Subcutaneous adipose tissue (tissue), 4 donors: ENCODE data around the gene ARMH2. TPM values are rescaled to one million over a fixed set of nuclear protein-coding genes. Genes with fewer than 3 reads are reported as not detected.

Source experiments
- total RNA-seq, 4 donors: library from RNA; depleted of rRNA; stranded (reverse); fragments of >200 nt; gene quantifications; one replicate each; pipeline ENCODE4 v1.1.0, GENCODE V29; 2016
- TF ChIP-seq, protein P1 (sequence below): fragments of 450-650 bp; IDR thresholded peaks from one replicate; pipeline ENCODE4 v1.5.1; 2016; ENCODE audit warnings: low read depth, mild to moderate bottlenecking, control low read depth, antibody characterized with exemption, moderate library complexity

ARMH2 gene
- total RNA-seq, 4 donors from 2014 or later: not detected

DNA sequence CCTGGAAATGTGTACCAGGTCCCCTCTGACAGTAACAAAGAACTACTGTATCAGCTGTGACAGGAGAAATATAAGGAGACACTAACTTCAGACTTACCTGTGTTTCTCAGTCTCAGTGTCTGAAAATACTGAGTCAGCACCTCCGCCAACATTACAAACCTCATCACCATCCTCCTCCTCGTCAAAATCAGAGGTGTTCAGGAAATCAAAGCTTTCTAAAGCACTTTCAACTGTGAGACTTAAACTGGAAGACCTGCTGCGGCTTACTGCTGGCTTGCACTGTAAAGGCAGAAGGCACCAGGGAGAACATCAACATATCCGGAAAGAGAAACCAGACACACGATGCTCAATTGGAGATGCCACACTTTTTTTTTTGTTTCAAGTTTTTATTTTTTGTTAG, 40.3 kb upstream of the ARMH2 start:
- TF ChIP-seq, protein P1, sequence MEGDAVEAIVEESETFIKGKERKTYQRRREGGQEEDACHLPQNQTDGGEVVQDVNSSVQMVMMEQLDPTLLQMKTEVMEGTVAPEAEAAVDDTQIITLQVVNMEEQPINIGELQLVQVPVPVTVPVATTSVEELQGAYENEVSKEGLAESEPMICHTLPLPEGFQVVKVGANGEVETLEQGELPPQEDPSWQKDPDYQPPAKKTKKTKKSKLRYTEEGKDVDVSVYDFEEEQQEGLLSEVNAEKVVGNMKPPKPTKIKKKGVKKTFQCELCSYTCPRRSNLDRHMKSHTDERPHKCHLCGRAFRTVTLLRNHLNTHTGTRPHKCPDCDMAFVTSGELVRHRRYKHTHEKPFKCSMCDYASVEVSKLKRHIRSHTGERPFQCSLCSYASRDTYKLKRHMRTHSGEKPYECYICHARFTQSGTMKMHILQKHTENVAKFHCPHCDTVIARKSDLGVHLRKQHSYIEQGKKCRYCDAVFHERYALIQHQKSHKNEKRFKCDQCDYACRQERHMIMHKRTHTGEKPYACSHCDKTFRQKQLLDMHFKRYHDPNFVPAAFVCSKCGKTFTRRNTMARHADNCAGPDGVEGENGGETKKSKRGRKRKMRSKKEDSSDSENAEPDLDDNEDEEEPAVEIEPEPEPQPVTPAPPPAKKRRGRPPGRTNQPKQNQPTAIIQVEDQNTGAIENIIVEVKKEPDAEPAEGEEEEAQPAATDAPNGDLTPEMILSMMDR: no peak

DNA sequence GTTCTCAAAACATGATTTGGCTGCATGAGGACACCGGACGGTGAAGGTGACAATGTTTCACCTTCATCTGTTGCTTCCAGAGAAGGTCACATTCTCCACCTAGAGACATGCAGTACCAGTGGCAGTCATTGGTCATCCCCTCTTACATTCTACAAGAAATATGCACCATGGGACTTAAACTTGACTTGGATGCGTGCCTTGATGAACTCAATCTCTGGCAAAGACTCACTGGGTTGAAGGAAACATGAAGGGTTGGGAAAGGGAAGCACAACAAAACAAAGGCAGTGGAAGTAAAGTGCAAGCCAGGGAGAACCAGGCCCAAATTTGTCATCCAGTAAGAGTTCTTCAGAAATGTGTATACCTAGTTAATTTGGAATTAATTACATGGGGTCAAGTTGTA, 39.4 kb upstream of the ARMH2 start:
- TF ChIP-seq, protein P1: no peak

DNA sequence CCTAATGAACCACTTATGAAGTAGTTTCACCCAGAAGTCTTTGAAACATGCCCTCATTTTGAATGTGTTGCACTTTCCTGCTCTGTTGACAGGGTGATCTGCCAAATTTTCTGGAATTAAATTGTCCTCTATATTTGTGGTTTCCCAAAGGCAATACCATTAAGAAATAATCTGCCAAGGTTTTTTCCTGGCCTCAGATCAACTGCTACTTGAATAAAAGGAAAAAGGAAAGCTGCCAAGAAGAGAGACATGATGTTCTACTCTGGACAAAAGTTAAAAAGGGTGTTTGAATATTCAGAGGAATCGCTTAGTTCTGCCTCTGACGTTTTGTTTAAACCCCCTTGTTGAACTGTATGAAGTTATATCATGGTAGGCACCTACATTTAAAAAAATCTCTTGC, 37.4 kb upstream of the ARMH2 start:
- TF ChIP-seq, protein P1: no peak

DNA sequence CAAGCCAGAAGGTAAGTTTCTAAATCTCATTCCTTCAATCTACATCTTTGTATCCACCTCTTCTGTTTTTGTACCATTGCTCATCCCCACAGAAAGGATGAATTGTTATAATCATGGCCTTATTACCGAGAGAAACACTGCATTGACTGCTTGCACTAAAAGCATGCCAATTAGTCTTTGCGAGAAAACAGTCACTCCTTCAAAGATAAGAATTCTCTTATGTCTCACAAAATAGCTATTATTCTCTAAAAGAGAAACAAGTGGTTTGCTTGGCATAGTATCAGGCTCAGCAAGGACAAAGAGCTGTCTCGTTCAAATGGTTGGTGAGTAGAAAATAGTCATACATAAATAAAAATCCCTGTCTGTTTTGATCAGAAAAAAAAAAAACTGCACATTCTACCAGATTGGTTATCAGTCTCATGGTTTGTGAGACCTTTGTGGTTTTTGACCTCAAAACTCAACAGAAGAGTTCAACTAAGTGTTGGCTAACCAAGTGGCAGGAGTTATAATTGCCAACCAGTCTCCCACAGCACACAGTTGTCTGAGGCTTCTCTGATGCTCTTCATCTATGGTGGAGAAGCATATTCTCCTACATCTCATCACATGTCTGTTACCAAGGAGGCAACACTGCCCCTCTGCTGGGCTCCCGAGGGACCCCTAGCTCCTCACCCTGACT, 35.1 kb upstream of the ARMH2 start:
- TF ChIP-seq, protein P1: no peak

- TF ChIP-seq, protein P1: no peak
These were observed 34.1 kb upstream of the ARMH2 start for GRCh38 chr6:24832794-24833193.

GRCh38 chr6:24831771-24832716, 33.3 kb upstream of the ARMH2 start:
- TF ChIP-seq, protein P1: no peak

- TF ChIP-seq, protein P1: no peak
These were observed 30.9 kb upstream of the ARMH2 start for GRCh38 chr6:24829657-24830056.
